Body of pancreas (tissue), 4 donors: ENCODE results near the gene SART1.

Source experiments
- POLR2A ChIP-seq, 3 donors: fragments of 450-650 bp; IDR thresholded peaks; one replicate each; pipeline ENCODE4 v1.6.1; 2016; ENCODE audit warnings: antibody characterized with exemption in 3 of 3, mild to moderate bottlenecking in 2 of 3
- TF ChIP-seq, protein P1 (sequence below), 7 experiments: fragments of 450-650 bp in 4 of 7; fragments of 200-600 bp in 3 of 7; sonication (generic) in 3 of 7; IDR thresholded peaks; one replicate each; pipeline ENCODE4 v1.5.1; 2016 to 2019; ENCODE audit warnings: antibody characterized with exemption in 7 of 7

DNA sequence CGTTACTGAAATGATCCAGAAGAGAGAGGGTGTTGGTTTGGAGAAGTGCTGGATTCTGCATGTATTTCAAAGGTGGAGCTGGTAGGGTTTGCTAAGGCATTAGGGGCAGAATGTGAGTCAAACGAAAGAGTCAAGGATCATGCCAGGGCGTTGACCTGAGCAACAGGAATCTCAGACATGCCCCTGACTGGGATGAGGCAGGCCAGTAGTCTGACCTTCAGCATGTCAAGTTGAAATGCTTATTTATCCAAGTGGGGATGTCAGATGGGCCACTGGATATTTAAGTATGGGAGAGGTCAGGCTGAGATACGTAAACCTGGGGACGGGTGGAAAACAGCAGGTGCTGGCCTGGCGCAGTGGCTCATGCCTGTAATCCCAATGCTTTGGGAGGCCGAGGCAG is 19.0 kb upstream of the SART1 start:
- TF ChIP-seq POLR2A (IDR thresholded peaks at IDR 0.05), result no peak
- TF ChIP-seq, protein P1, sequence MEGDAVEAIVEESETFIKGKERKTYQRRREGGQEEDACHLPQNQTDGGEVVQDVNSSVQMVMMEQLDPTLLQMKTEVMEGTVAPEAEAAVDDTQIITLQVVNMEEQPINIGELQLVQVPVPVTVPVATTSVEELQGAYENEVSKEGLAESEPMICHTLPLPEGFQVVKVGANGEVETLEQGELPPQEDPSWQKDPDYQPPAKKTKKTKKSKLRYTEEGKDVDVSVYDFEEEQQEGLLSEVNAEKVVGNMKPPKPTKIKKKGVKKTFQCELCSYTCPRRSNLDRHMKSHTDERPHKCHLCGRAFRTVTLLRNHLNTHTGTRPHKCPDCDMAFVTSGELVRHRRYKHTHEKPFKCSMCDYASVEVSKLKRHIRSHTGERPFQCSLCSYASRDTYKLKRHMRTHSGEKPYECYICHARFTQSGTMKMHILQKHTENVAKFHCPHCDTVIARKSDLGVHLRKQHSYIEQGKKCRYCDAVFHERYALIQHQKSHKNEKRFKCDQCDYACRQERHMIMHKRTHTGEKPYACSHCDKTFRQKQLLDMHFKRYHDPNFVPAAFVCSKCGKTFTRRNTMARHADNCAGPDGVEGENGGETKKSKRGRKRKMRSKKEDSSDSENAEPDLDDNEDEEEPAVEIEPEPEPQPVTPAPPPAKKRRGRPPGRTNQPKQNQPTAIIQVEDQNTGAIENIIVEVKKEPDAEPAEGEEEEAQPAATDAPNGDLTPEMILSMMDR (IDR thresholded peaks at IDR 0.05), result no peak
